ENCODE data around the gene NPAS3. TPM values are rescaled to one million over a fixed set of nuclear protein-coding genes. Genes with fewer than 3 reads are reported as not detected.

Gene NPAS3
- total RNA-seq, 1 donor from 2014 or later: 0.95 TPM

GRCh38 chr14:33282331-33283230 is 343.9 kb downstream of the NPAS3 start:
- Histone ChIP-seq H3K4me1 (no peaks in the 10 kb centered on the region), H3K9me3 (no peaks in the 10 kb centered on the region), H3K27ac (no peak overlapping the region), H3K36me3 (no peaks in the 10 kb centered on the region), H3K4me3 (no peak overlapping the region), H3K27me3 (ENCODE audit: low read depth) (no peaks in the 10 kb centered on the region)
- no peak for TF ChIP-seq CTCF (IDR thresholded peaks at IDR 0.05)
- intact Hi-C loops (cut with DNase I): no loop called here
- ATAC-seq (no peak), DNase-seq (no peak)

GRCh38 chr14:33285902-33286700 is 347.4 kb downstream of the NPAS3 start:
- Histone ChIP-seq H3K4me1 (no peaks in the 10 kb centered on the region), H3K27me3 (ENCODE audit: low read depth) (no peaks in the 10 kb centered on the region), H3K27ac (no peak overlapping the region), H3K36me3 (no peaks in the 10 kb centered on the region), H3K4me3 (no peak overlapping the region), H3K9me3 (no peaks in the 10 kb centered on the region)
- intact Hi-C loops (cut with DNase I): no loop called here
- ATAC-seq (no peak), DNase-seq (no peak)
- no peak for TF ChIP-seq CTCF (IDR thresholded peaks at IDR 0.05)

GRCh38 chr14:33287189-33287588 is 348.5 kb downstream of the NPAS3 start:
- intact Hi-C loops (cut with DNase I): no loop called here
- no peak for DNase-seq
- no peak for ATAC-seq
- Histone ChIP-seq H3K9me3 (no peaks in the 10 kb centered on the region), H3K4me3 (no peak overlapping the region), H3K4me1 (no peaks in the 10 kb centered on the region), H3K27me3 (ENCODE audit: low read depth) (no peaks in the 10 kb centered on the region), H3K36me3 (no peaks in the 10 kb centered on the region), H3K27ac (no peak overlapping the region)
- TF ChIP-seq CTCF (IDR thresholded peaks at IDR 0.05): no peak

GRCh38 chr14:33290641-33291040 is 352.0 kb downstream of the NPAS3 start:
- no peaks in the 10 kb centered on the region for H3K4me1 ChIP-seq
- H3K4me3 ChIP-seq: no peak overlapping the region
- DNase-seq: no peak
- no peak for ATAC-seq
- no peaks in the 10 kb centered on the region for H3K9me3 ChIP-seq
- no peak for TF ChIP-seq CTCF (IDR thresholded peaks at IDR 0.05)
- intact Hi-C loops (cut with DNase I): no loop called here
- no peak overlapping the region for H3K27ac ChIP-seq
- H3K27me3 ChIP-seq (ENCODE audit: low read depth): no peaks in the 10 kb centered on the region
- no peaks in the 10 kb centered on the region for H3K36me3 ChIP-seq

- Histone ChIP-seq H3K9me3 (no peaks in the 10 kb centered on the region), H3K4me3 (no peak overlapping the region), H3K27ac (no peak overlapping the region), H3K36me3 (no peaks in the 10 kb centered on the region), H3K4me1 (no peaks in the 10 kb centered on the region), H3K27me3 (ENCODE audit: low read depth) (no peaks in the 10 kb centered on the region)
- intact Hi-C loops (cut with DNase I): no loop called here
- no peak for ATAC-seq
- no peak for DNase-seq
- TF ChIP-seq CTCF (IDR thresholded peaks at IDR 0.05): no peak
These were observed 352.9 kb downstream of the NPAS3 start for GRCh38 chr14:33291529-33292104.
